Measurements from ENCODE around the gene EIF4EBP2.

Gene EIF4EBP2

DNA sequence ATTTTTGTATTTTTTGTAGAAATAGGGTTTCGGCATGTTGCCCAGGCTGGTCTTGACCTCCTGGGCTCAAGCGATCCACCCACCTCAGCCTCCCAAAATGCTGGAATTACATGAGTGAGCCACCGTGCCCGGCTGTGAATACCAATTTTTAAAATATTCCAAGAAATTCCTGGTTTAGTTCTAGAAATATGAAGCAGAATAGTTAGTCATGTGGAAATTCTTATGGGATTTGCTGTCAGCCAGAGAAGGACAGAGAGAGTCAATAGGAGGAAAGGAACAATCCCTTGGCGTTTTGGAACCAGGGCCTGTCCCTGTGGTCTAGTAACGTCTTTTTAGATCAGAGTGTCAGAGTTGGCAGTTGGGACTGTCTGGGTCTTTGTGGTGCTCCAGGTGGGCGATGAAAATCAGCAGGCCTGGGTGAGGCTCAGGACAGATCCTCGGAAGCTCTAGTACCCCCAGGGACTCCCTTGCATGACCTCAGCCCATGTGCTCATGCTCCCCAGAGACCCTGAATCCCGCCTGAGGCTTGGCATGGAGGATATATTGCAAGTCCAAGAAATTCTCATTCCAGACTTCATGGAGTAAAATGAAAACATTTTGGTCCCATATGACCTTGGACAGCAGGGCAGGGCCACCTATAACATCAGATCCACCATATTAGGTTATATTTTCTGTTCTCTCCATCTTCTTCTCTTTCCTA, 29.8 kb downstream of the EIF4EBP2 start:
- DNase-seq (ENCODE audit: low spot score), result no peak
- TF ChIP-seq, protein P1, sequence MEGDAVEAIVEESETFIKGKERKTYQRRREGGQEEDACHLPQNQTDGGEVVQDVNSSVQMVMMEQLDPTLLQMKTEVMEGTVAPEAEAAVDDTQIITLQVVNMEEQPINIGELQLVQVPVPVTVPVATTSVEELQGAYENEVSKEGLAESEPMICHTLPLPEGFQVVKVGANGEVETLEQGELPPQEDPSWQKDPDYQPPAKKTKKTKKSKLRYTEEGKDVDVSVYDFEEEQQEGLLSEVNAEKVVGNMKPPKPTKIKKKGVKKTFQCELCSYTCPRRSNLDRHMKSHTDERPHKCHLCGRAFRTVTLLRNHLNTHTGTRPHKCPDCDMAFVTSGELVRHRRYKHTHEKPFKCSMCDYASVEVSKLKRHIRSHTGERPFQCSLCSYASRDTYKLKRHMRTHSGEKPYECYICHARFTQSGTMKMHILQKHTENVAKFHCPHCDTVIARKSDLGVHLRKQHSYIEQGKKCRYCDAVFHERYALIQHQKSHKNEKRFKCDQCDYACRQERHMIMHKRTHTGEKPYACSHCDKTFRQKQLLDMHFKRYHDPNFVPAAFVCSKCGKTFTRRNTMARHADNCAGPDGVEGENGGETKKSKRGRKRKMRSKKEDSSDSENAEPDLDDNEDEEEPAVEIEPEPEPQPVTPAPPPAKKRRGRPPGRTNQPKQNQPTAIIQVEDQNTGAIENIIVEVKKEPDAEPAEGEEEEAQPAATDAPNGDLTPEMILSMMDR (IDR thresholded peaks at IDR 0.05; ENCODE audit: extremely low read depth, missing control alignments), result no peak

DNA sequence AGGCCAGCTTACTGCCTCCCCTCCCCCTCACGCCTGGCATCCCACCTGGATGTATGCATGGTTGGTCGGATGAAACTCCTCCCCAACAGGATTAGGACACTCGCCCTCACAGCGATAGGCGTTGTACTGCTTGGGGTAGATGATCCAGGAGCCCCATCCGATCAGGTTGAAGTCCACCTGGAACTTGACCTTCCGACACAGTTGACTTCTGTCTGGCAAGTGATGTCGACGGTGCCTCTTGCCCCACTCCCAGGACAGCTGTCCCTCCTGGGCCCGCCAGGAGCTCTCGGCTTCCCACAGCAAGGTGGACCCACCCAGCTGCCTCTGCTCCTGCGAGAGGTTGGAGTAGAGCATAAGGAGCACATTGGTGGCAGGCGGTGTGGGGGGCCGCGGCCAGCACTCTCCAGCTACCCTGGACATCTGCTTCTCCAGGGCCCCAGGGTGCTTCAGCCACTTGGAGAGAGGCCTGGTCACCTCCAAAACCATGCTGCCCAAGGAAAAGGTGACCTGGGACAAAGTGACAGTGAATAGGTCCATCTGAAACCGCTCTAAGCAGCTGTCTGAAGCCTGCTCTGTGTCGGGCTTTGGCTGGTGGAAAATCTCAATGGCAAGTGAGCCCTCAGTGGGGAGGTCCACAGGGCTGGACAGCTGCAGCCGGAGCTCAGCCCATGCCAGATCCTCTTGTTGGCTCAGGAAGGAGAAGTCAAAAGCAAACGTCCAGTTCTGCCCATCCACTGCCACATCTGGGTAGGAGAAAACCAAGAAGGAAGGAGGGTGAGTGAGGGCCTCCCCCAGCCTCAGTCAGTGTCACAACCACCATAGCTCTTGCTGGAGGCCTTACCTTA, 31.5 kb downstream of the EIF4EBP2 start:
- TF ChIP-seq, protein P1 (IDR thresholded peaks at IDR 0.05; ENCODE audit: extremely low read depth, missing control alignments), result no peak
- DNase-seq (ENCODE audit: low spot score), result no peak

DNA sequence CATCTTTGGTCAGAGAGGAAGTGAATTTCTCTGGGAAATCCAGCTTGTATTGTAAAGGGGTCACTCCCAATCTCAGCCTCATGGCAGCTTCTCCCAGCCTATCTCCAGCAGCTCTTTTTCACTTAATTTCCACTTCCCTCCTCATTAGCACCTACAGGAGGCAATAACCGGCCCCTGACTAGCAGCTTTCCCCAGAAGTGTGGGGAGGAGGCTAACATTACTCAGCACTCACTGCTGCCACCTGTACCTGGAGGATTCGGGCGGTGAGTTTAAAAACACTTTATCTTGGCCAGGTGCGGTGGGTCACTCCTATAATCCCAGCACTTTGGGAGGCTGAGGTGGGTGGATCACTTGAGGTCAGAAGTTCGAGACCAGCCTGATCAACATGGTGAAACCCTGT, 33.8 kb downstream of the EIF4EBP2 start:
- DNase-seq (ENCODE audit: low spot score), result peak; percentile 8

DNA sequence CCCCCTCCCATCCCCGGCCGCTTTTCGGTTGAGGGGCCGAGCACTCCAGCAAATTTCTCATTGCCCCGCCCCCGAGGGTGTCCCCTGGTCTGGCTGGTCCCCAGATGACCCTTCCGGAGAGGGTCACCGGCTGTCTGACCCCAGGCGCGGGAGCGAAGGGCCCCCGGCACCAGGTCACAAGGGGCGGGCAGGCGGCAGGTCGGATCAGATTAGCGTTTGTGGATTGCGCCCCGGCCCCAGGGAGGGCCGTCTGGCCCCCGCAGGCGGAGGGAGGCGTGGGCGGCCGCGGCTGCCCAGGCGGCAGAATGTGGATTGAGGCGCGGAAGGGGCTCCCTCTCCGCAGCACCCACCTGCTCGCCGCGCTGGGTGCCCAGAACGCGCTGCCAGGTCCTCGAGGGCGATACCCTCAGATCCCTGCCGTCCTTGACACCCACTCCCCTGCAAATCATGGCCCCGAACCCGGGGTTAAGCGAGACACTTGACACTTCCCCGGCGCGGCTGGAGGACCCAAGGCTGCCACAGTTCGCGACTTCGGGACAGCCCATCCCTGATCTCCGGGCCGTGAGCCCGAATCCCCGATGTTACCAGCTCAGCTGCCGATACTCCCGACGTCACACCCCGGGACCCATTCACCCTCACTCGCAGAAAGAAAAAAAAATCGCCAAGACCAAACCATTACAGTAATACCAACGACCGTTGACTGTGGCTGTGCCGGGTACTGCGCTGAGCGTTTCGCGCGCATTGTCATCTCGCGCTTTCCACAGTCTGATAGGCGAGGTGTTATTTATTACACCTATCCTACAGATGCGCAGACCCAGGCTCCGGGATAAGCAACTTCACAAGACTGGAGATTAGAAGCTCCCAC, 36.6 kb downstream of the EIF4EBP2 start:
- TF ChIP-seq, protein P1 (IDR thresholded peaks at IDR 0.05; ENCODE audit: extremely low read depth, missing control alignments), result no peak
- no peak for DNase-seq (ENCODE audit: low spot score)

More for the DNA sequence above, 33.8 kb downstream of the EIF4EBP2 start:
- TF ChIP-seq, protein P1 (IDR thresholded peaks at IDR 0.05; ENCODE audit: extremely low read depth, missing control alignments), result no peak

DNA sequence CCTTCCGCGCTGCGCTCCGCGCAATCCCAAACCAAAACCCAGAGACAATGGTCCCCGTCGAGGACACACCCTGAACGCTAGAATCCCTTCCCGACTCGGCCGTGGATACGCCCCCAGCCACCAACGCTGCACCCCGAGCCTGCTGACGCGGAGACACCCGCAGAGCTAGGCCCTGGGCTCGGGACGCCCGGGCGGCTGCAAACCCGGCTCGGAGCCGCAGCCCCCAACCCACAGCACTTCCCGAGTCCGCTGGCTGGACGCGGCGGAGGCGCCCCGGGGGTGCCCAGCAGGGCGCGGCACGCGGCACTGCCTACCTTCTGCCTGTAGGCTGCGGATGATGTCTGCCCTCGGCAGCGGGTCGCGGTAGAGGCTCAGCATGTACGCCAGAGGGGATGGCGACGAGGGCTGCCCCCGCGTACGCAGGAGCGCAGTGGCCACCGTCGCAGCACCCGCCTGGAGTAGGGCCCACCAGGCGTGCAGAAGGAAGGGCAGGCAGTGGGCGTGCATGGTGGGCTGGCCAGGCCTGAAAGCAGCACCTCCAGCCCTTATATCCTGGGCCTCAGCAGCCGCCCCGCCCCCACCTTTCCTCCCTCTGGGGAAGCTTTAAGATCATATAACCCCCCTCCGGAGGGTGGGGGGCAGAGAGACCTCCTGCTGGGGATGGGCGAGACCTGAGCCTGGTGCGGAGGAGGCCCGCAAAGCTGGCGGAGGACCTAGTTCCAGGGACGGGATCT, 37.4 kb downstream of the EIF4EBP2 start, which contains the start of gene NODAL:
NODAL (minus strand) TSS at position 521 of the 734 bp plus-strand sequence; CDS start at position 507, 14 bp downstream.
- no peak for DNase-seq (ENCODE audit: low spot score)
- TF ChIP-seq, protein P1 (IDR thresholded peaks at IDR 0.05; ENCODE audit: extremely low read depth, missing control alignments), result no peak

DNA sequence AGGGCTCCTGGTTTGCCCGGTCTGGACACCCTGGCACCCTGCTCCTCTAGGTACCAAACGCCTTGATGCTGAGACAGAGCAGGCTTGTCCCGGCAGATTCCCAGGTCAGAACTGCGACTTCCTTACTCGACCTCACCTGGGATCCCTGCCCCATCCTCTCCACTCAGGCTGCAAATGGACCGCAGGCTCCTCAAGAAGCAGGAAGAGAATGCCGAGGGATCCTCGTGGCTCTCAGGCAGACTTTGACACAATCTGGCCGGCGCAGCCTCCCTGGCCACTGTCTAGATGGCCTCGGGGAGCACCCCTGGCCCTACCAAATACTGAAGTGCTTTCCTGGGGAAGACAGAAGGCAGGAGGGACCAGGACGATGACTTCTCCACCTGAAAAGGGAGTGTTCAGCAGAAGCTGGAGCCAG, 38.0 kb downstream of the EIF4EBP2 start:
- no peak for DNase-seq (ENCODE audit: low spot score)
- TF ChIP-seq, protein P1 (IDR thresholded peaks at IDR 0.05; ENCODE audit: extremely low read depth, missing control alignments), result no peak
